MM.1S (cell line): Measurements from ENCODE around the gene CYS1.
"Not testable (repeated sequence)": the region's sequence is repeated elsewhere in the genome, so short reads cannot be mapped to it uniquely, and the experiment has no call there.

Source experiments
- DNase-seq: peaks from one replicate; pipeline ENCODE4 v3.0.0-alpha.2; 2015
- H2AFZ ChIP-seq: fragments of 300-600 bp; sonication (generic); 2 replicates; pipeline ENCODE4 v1.6.0; 2016; ENCODE audit warnings: antibody characterized with exemption, low read length
- H3F3A ChIP-seq: fragments of 300-600 bp; sonication (generic); 2 replicates; pipeline ENCODE4 v1.6.1; 2016; ENCODE audit warnings: mild to moderate bottlenecking, antibody characterized with exemption, low read length, moderate library complexity, mixed read lengths; ENCODE audit not compliant: insufficient read depth
- H3K27ac ChIP-seq: fragments of 300-600 bp; sonication (generic); 2 replicates; pipeline ENCODE4 v1.5.1; 2016; ENCODE audit warnings: mild to moderate bottlenecking, low read length
- H3K27me3 ChIP-seq: fragments of 300-600 bp; sonication (generic); replicated peaks from 2 replicates; pipeline ENCODE4 v1.6.0; 2016; ENCODE audit warnings: low read length; ENCODE audit not compliant: insufficient read depth
- H3K36me3 ChIP-seq: fragments of 300-600 bp; sonication (generic); replicated peaks from 2 replicates; pipeline ENCODE4 v1.6.1; 2016; ENCODE audit warnings: mild to moderate bottlenecking, low read length, mixed read lengths; ENCODE audit not compliant: insufficient read depth
- H3K4me1 ChIP-seq: fragments of 300-600 bp; sonication (generic); 2 replicates; pipeline ENCODE4 v1.6.1; 2016; ENCODE audit warnings: low read length, mixed read lengths
- H3K4me2 ChIP-seq: fragments of 300-600 bp; sonication (generic); 2 replicates; pipeline ENCODE4 v1.6.0; 2016; ENCODE audit warnings: low read depth, low read length
- H3K4me3 ChIP-seq: fragments of 300-600 bp; sonication (generic); 2 replicates; pipeline ENCODE4 v1.5.1; 2016; ENCODE audit warnings: low read length, mixed read lengths
- H3K79me2 ChIP-seq: fragments of 300-600 bp; sonication (generic); 2 replicates; pipeline ENCODE4 v1.6.1; 2016; ENCODE audit warnings: mixed run types, low read length, mixed read lengths
- H3K9ac ChIP-seq: fragments of 300-600 bp; sonication (generic); 2 replicates; pipeline ENCODE4 v1.6.1; 2016; ENCODE audit warnings: low read length, mixed read lengths
- H3K9me2 ChIP-seq: fragments of 300-600 bp; sonication (generic); replicated peaks from 2 replicates; pipeline ENCODE4 v1.6.1; 2016; ENCODE audit warnings: mild to moderate bottlenecking, low read length, mixed read lengths; ENCODE audit not compliant: insufficient read depth
- H3K9me3 ChIP-seq: fragments of 300-600 bp; sonication (generic); replicated peaks from 2 replicates; pipeline ENCODE4 v1.6.1; 2016; ENCODE audit warnings: mild to moderate bottlenecking, low read length, mixed read lengths; ENCODE audit not compliant: insufficient read depth
- H4K20me1 ChIP-seq: fragments of 300-600 bp; sonication (generic); 2 replicates; pipeline ENCODE4 v1.6.1; 2016; ENCODE audit warnings: mild to moderate bottlenecking, low read length, moderate library complexity, mixed read lengths; ENCODE audit not compliant: insufficient read depth
- EZH2 ChIP-seq: fragments of 300-600 bp; sonication (generic); optimal IDR thresholded peaks from 2 replicates; pipeline ENCODE3; 2017; ENCODE audit warnings: low read depth, mild to moderate bottlenecking, antibody characterized with exemption, low read length, mixed read lengths
- EZH2phosphoT487 ChIP-seq: fragments of 300-600 bp; sonication (generic); IDR thresholded peaks from 2 replicates; pipeline ENCODE4 v1.6.1; 2018; ENCODE audit warnings: antibody characterized with exemption, low read length
- TF ChIP-seq, protein P1 (sequence below): fragments of 300-600 bp; sonication (generic); IDR thresholded peaks from 2 replicates; pipeline ENCODE4 v1.5.1; 2016; ENCODE audit warnings: antibody characterized with exemption, low read length, mixed read lengths

The CYS1 gene

DNA sequence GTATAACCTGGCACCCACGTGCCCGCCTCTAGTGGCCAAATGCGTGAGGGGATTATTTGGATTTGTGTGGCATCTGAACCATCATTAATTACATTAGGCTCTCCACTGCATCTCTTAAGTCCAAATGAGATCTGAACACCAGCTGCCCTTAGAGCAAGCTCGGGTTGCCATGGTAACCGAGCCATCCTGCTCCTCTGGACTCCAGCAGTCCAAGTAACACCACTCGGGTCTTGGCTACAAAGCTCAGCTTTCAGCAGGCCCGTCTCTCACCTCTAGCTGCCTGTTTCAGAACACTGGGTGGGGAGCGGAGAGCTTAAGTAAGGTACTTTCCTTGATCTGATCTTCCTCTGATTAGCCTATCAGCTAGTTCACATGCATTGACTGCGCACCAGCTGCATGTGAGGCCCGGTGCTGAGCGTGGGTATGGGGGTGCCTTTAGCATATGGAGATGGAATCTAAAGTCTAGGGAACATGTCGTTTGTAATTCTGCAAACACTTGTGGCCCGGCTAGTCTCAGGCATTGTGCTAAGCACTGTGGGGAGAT lies 14.1 kb upstream of the CYS1 start:
- TF ChIP-seq EZH2, result no peak
- TF ChIP-seq EZH2phosphoT487, result no peak
- TF ChIP-seq, protein P1, sequence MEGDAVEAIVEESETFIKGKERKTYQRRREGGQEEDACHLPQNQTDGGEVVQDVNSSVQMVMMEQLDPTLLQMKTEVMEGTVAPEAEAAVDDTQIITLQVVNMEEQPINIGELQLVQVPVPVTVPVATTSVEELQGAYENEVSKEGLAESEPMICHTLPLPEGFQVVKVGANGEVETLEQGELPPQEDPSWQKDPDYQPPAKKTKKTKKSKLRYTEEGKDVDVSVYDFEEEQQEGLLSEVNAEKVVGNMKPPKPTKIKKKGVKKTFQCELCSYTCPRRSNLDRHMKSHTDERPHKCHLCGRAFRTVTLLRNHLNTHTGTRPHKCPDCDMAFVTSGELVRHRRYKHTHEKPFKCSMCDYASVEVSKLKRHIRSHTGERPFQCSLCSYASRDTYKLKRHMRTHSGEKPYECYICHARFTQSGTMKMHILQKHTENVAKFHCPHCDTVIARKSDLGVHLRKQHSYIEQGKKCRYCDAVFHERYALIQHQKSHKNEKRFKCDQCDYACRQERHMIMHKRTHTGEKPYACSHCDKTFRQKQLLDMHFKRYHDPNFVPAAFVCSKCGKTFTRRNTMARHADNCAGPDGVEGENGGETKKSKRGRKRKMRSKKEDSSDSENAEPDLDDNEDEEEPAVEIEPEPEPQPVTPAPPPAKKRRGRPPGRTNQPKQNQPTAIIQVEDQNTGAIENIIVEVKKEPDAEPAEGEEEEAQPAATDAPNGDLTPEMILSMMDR, result no peak
- Histone ChIP-seq H3K4me2 (no peak overlapping the region), H3K27me3 (no peaks in the 10 kb centered on the region), H3K9me3 (no peaks in the 10 kb centered on the region), H2AFZ (no peak overlapping the region), H3K4me3 (no peak overlapping the region), H4K20me1 (no peaks in the 10 kb centered on the region), H3F3A (no peaks in the 10 kb centered on the region), H3K4me1 (peaks cover 8% of the 10 kb centered on the region; the same call in 1 of the 2 replicates), H3K27ac (no peak overlapping the region), H3K79me2 (no peaks in the 10 kb centered on the region), H3K9me2 (no peaks in the 10 kb centered on the region), H3K9ac (no peak overlapping the region), H3K36me3 (no peaks in the 10 kb centered on the region)
- no peak for DNase-seq

DNA sequence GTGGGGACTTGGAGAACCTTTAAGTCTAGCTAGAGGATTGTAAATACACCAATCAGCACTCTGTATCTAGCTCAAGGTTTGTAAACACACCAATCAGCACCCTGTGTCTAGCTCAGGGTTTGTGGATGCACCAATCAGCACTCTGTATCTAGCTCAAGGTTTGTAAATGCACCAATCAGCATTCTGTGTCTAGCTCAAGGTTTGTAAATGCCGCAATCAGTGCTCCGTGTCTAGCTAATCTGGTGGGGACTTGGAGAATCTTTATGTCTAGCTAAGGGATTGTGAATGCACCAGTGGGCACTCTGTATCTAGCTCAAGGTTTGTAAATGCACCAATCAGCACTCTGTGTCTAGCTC lies 11.7 kb upstream of the CYS1 start:
- not testable (repeated sequence) for H3F3A ChIP-seq, H3K4me1 ChIP-seq, H3K9ac ChIP-seq, H2AFZ ChIP-seq, H4K20me1 ChIP-seq, H3K9me3 ChIP-seq, H3K4me3 ChIP-seq, H3K27ac ChIP-seq, H3K9me2 ChIP-seq, H3K4me2 ChIP-seq, H3K36me3 ChIP-seq, H3K79me2 ChIP-seq, DNase-seq, H3K27me3 ChIP-seq

DNA sequence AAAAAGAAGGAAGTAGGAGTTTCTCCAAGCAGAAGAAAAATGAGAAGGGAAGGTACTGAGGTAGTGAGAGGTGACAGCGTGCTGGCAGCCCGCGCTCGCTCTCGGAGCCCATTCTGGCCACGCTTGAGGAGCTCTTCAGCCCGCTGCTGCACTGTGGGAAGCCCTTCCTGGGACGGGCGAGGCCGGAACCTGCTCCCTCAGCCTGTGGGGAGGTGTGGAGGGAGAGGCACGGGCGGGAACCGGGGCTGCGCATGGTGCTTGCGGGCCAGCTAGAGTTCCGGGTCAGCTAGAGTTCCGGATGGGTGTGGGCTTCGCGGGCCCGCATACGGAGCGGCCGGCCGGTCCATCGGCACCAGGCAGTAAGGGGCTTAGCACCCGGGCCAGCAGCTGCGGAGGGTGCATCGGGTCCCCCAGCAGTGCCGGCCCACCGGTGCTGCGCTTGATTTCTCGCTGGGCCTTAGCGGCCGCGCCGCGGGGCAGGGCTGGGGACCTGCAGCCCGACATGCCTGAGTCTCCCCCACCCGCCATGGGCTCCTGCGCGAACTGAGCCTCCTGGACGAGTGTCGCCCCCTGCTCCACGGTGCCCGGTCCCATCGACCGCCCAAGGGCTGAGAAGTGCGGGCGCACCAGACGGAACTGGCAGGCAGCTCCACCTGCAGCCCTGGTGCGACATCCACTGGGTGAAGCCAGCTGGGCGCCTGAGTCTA lies 11.1 kb upstream of the CYS1 start:
- no peak overlapping the region for H3K4me2 ChIP-seq
- no peaks in the 10 kb centered on the region for H3K9me2 ChIP-seq
- H2AFZ ChIP-seq, result no peak overlapping the region
- no peaks in the 10 kb centered on the region for H3K79me2 ChIP-seq
- DNase-seq, result no peak
- no peak overlapping the region for H3K4me3 ChIP-seq
- no peaks in the 10 kb centered on the region for H3F3A ChIP-seq
- TF ChIP-seq EZH2, result no peak
- H3K4me1 ChIP-seq, result no peaks in the 10 kb centered on the region
- H3K9ac ChIP-seq, result no peak overlapping the region
- no peak overlapping the region for H3K27ac ChIP-seq
- no peaks in the 10 kb centered on the region for H3K36me3 ChIP-seq
- no peaks in the 10 kb centered on the region for H3K9me3 ChIP-seq
- H4K20me1 ChIP-seq, result no peaks in the 10 kb centered on the region
- H3K27me3 ChIP-seq, result no peaks in the 10 kb centered on the region

DNA sequence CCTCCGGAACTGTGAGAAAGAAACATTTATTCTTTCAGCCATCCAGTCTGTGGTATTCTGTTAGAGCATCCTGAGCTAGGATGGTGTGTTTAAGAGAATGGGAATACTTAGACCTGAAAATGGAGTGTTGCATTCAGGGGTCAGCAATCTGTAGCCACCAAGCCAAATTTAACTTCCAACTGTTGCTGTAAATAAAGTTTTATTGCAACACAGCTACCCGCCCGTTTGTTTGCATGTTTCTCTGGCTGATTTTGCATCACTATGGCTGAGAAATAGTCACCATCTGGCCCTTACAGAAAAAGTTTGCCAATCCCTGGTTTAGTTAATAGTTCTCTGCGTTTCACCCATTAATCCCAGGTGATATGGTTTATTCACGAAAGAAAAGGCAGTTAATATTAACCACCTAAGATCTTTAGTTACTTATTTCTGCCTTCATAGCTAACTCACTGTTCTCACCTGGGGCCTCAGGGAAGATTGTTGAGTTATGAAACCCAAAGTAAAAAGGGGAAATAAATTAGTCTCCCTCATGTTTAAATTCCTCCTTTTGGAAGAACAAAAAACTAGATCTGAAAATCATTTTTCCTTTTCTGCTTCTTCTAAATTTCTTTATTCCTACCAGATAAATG lies 9.5 kb upstream of the CYS1 start:
- Histone ChIP-seq H4K20me1 (no peaks in the 10 kb centered on the region), H3K4me2 (no peak overlapping the region), H3K36me3 (no peaks in the 10 kb centered on the region), H3F3A (no peaks in the 10 kb centered on the region), H2AFZ (no peak overlapping the region), H3K27ac (no peak overlapping the region), H3K27me3 (no peaks in the 10 kb centered on the region), H3K9me3 (no peaks in the 10 kb centered on the region), H3K4me1 (no peaks in the 10 kb centered on the region), H3K79me2 (no peaks in the 10 kb centered on the region), H3K9ac (no peak overlapping the region), H3K9me2 (no peaks in the 10 kb centered on the region), H3K4me3 (no peak overlapping the region)
- TF ChIP-seq, protein P1, result no peak
- TF ChIP-seq EZH2 (no peak), EZH2phosphoT487 (no peak)
- DNase-seq, result no peak
